ENCODE data around the gene RGS10.
"Not testable (repeated sequence)": the region's sequence is repeated elsewhere in the genome, so short reads cannot be mapped to it uniquely, and the experiment has no call there.

RGS10 gene

DNA sequence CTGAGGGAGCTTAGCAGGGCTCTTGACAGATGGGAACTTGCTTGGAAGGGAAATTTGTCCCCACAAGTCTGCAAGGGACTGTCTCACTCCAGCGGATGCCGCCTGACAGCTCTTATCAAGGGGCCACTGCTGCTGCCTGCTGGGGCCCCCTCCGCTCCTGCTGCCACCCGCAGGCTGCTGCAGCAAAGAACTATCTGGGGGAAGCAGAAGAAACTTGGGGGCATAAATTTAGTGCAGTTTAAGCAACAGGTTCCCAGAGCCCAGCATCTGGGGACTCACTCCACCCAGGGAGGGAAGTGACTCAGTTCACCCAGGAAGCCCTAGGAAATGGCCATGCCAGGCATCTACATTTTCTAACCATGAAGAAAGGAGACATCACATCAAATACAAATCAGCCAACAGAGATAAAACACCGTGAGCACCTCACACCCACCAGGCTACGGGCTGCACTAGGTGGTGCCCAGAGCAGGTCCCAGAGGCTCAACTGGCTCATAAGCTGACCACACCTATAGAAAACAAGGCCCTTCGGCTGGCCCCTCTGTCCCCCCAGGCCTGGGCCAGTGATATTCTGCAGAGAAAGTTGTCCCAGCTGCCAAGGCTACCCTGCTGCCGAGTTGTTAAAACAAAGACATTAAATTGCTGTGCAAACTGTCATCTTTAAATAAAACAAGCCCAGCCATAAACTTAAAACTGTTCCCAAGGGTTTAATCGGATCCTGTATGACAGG is 3.7 kb downstream of the RGS10 start:
- DNase-seq = peak; percentile 21

DNA sequence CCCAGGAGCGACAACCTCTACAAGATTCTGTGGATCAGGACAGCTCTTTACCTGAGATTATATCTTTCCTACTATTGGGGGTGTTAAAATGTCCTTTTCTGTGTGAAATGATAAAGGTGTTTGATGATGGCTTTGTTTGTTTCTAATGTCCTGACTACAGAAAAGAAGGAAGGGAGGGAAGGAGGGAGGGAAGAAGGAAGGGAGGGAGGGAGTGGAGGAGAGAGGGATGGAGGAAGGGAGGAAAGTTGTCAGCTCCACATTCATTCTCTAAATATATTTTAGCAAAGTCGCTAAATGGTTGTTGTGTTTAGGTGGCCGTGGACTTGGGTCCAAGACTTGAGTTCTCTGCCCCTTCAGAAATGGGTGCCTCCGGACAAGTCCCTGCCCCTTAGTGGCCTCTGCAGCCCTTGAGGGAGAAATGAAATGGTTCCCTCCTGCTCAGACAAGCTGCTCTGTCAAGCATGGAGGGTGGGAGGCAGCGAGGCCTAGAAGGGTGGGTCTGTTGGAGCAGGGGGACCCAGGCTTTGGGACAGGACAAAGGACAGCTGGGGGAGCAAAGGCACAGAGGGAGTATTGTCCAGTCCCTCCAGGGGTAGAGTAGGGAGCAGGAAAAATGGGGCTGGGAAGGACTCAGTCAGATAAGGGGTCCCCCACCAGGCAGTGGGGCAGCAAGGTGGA is 4.4 kb downstream of the RGS10 start:
- no peak for DNase-seq

DNA sequence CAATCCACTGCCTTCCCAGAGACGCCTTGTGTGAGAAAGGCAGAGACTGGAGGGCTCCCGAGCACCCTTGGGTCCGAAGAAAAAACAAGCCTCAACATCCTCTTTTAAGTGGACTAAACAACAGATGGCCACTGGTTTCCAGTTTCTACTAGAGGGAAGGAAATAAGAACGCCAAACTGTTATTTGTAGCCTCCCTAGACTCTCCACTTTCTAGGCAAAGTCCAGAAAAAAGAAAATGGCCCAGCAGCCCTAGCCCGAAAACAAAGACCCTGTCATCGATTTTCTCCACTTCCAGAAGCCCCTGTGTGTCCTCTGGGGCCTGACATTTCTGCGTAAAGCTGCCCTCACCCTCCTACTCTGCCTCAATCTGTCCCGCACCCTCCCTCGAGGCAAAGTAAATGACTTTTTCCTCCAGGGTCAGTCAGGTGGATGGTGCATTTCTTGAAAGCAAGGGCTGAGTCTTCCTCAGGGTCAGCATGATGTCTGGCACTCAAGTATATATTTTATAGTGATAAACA is 6.0 kb downstream of the RGS10 start:
- no peak for DNase-seq

DNA sequence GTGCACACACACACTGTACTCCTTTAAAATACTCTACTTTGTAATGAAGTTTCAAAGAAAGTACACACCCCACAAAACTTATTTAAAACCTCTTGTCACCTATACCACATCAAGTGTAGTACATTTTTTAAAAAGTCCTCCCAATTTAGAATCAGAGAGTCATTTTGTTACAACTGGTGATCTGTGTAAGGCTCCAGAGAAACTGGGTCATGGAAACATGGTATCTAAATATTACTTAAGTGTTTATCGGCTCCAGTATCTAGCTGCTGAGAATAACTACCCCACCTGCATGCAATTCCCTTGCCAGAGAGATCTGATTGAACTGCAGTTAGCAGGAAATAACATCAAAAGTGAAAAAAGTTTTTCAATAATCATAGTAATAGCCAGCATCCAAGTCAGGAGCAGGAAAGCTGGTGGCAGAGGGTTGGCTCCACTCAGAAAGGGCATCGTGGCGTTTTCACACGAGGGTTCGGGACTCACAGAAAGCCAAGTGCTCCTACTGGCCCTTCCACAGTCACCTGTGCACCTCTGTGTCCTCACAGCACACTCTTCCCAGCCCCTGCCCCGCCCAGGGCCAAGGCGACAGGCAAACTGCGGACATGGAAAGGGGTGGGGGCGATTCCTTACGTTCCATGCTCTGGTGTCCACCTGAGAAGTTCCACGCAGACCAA is 6.5 kb downstream of the RGS10 start:
- DNase-seq = no peak

DNA sequence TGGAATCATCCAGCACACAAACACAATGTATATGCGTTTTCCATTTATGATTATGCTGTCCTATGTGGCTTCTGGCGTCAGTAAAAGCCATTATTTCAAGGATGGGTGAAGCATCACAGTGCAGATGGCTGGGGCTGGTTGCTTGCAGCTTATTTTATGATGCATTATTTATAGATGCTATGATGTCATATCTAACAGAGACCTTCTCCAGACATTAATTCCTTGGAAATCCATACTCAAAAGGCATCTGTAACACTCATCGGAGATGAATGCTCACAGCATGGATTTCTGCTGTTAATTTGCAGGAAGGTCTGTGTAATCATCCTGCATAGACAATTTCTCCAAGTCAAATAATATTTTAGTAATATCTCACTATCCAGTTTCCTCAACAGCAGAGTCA is 7.2 kb downstream of the RGS10 start:
- DNase-seq = no peak

DNA sequence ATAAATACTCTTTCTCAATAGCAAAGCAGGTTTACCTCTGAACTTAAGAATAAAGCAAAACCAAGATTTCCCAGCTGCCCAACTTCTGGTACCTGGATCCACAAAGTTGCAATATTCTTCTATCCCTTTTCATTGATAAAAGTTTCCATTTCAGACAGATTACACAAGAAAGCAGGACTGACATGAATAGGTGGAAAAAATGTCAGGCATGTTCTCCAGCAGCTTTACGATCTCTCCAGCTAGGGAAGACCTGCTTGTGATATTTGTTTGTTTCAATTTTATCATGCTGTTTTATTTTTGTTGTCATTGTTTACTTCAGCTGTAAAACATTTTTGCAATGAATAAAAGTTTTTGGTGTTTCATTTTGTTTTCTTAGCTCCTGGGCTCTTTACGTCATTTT is 9.0 kb downstream of the RGS10 start:
- DNase-seq = no peak

DNA sequence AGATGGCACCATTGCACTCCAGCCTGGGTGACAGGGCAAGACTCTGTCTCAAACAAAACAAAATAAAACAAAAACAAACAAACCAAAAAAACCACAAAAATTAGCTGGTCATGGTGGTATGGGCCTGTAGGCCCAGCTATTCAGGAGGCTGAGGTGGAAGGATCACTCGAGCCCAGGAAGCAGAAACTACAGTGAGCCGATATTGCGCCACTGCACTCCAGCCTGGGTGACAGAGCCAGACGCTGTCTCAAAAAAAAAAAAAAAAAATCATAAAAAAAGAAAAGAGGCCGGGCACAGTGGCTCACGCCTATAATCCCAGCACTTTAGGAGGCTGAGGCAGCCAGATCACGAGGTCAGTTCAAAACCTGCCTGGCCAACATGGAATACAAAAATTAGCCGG is 9.7 kb downstream of the RGS10 start:
- not testable (repeated sequence) for DNase-seq

DNA sequence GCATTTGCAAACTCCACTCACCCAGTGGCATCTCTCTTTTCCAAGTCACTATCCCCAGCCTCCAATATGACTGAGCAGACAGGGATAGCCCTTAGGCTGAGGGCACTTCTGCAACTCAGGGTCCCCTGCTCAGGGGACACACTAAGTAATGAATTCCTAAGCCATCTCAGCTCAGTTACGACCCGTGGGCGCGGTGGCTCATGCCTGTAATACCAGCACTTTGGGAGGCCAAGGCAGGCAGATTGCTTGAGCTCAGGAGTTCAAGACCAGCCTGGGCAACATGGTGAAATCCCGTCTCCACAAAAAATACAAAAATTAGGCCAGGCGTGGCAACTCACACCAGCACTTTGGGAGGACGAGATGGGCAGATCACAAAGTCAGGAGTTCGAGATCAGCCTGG is 10.3 kb downstream of the RGS10 start:
- not testable (repeated sequence) for DNase-seq

DNA sequence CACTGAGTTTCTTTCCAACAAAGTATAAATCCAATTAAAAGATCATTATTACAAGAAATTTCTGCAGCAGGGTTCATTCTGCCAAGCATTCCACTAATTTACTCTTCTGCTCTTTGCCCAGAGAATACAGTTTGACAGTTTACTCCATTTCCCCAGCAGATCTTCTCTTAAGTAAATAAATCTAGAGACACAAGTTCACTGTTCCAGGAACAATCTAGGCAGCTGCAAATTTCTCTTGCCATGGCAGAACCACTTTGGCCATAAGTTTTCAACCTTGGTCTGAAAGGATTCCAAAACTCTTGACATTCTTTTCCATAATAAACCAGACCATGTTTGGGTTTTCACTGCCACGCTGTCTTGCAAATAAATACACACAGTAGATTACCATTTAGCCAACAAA is 11.5 kb downstream of the RGS10 start:
- DNase-seq = no peak

DNA sequence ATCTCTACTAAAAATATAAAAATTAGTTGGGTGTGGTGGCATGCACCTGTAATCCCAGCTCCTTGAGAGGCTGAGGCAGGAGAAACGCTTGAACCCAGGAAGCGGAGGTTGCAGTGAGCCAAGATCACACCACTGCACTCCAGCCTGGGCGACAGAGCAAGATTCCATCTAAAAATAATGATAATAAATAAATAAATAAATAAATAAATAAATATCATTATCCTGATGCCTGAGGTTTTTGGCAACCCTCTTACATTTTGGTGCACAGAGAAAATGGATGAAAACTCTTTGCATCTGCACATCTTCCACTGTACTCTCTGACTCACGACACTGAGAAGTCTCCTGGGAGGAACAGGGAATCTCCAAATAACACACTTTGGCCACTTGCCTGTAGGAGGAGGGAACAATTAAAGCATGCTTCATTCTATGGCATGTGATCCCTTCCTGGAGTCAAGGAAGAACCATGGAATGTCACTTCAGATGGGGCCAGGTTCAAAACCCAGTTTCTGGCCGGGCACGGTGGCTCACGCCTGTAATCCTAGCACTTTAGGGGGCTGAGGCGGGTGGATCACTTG is 13.8 kb downstream of the RGS10 start:
- DNase-seq = not testable (repeated sequence)

DNA sequence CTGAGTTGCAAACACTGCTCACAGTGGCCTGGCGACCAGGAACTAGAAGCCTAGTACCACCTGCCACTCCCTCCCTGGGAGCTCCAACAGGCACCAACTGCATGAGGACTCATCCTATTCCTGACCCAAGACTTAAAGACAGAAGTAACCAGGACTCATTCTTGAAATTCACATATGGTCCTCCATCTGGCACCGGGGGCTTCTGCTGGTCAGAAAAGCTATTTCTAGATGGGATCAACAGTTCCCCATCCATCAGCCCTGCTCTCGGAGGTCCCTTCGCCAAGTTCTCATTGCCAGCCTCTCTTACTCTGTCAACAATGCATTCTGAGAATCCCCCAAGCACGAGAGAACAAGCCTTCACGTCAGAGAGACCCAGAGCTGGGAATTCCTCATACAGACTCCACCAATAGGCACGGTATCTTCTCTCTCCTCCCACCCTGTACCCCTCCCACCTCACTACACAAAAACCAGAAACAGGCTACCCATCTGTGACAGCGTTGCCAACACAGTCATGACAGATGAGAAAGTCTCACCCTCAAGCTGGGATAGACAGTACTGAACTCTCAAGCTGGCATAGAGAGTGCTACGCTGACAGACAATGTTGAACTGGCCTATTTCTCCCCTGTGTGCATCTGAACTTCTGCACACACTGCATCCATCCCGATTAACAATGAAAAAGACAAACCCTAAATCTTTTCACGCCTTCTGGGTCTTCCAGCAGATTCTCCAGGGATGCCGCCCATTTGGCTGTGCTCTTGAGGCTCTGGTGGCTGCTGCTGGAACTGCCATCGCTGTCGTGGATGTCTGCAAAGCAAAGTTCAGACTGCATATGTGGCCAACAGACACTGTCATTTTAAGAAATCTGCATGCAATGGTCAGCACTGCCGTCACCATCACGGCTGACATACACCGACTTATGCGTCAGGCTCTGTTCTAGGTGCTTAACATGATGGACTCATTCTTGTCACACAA is 15.6 kb downstream of the RGS10 start:
- DNase-seq = no peak

DNA sequence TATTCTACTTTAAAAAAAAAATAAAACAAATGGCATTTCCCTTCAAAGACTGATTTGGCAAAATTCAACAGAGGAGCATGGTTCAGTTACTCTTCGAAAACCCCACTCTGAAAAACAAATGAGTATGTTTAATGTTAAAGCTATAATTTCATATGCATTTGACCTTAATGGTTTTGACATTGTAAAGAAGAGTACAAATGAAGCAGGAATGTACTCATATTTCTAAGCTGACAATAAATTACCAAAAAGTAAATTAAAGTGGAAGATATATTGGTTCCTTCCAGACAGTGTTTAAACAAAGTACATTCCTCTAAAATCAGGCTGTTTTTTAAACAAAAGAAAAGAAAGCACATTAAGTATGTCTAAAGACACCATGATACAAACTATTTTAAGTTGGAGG is 16.4 kb downstream of the RGS10 start:
- no peak for DNase-seq

DNA sequence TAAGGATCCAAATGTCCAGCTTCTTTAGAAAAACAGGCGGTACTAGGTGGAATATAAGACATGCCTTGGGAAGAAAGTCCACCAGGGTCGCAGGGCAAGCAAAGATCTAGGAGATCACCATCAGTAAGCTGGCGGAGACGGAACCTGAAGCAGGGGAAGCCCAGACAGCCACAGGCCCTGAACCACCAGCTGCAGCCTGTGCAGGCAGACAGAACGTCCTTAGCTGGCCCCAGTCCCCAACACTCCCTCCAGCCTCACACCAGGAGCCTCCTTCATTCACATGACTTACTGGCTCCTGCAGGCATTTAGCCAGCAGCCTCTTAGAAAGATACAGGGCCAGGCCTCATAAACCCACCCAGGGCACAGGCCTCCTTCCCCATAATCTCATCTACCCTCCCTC is 17.4 kb downstream of the RGS10 start:
- no peak for DNase-seq

DNA sequence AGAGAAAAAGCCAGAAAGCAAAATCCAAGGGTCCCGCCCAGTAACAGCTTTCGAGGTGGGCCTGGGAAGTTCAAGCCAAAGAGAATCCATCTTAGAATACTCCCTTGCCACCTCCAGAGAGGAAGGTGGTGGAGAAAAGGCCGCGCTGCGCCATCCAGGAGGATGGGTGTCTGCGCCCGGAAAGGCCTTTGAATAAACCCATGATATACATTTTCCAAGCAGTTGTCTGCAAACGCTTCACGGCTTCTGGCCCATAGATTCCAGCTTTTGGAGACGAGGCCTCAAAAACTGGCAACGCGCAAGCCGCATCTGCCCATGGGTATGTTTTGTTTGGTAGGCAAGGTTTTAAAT is 17.8 kb downstream of the RGS10 start:
- DNase-seq = no peak

DNA sequence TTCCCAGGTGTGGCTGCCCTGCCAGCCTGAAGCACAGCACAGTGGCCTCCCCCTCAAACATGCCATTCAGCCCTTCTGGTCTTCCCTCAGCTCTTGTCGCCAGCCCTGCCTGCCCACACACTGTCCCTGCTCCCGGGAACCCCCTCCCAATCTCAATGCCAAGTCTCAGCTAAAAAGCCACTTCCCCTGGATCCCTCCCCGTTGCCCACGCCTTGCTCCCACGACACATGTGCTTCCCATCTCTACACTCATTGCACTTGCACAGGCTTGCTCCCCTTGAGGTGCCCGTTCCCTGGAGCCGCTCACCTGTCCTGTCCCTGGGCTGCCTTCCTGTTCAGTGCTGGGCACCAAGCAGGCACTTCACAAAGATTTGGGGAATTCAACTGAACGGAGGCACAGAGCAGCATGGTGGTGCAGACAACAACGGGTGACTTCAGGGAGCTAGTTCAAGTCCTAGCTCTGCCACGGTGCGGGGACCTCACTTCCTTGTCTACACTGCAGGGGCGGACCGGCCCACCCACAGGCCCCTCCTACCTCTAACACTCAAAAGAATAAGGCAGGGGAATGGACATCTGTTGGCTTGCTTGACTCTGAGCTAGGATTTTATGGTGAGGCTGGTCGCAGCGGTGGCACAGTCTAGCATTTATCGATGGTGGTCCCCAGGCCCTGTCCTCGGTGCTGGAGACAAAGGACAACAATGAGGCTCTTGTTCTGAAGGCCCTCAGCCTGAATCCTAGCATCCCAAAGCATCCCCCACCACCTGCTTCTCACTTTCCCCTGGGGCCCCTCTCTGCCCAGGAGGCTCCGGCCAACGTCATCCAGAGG is 18.4 kb downstream of the RGS10 start:
- no peak for DNase-seq

DNA sequence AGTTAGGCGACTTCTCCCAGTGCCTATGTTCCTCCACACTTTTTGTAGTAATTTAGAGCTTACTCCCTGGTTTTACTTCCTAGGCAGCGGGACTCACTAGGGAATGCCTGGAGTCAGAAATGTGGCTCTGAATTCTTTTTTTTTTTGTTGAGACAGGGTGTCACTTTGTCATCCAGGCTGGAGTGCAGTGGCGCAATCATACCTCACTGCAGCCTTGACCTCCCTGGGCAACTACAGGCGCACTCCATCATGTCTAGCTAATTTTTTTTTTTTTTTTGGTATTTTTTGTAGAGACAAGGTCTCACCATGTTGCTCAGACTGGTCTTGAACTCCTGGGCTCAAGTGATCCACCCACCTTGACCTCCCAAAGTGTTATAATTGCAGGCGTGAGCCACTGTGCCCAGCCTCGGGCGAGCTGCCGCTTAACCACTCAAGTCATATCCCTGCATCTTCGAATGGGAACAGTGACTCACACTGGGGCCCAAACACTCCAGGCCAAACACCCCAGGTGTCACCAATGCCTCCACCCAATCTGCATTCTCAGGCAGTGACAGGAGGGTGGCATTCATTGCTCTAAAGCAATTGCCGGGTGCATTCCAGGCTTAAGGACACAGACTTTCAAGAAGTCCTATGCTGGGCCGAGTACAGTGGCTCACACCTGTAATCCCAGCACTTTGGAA is 19.6 kb downstream of the RGS10 start:
- no peak for DNase-seq

DNA sequence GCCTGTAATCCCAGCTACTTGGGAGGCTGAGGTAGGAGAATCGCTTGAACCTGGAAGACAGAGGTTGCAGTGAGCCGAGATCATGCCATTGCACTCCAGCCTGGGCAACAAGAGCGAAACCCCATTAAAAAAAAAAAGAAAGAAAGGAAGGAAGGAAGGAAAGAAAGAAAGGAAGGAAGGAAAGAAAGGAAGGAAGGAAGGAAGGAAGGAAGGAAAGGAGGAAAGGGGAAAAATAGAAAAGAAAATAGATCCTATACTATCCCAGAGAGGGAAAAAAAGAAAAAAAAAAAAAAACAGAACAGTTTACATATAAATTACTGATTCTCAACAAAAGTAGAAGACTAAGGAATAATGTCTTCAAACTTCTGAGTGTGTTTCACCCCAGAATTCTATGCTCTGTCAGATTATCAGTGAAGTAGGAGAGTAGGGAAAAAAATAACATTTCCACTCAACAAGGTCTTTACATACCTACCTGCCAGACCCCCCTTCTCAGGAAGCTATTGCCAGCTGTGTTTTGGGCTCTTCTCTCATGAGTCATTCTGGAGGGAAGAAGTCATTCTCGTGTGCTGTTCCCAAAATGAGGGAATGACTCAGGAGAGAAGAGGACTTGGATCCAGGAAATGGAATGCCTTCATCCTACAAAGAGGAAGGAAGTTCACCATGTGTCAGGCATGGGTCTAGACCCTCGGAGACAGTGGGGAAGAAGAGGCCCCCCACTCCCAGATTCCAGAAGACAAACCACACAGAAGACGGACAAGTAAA is 20.9 kb downstream of the RGS10 start:
- no peak for DNase-seq

DNA sequence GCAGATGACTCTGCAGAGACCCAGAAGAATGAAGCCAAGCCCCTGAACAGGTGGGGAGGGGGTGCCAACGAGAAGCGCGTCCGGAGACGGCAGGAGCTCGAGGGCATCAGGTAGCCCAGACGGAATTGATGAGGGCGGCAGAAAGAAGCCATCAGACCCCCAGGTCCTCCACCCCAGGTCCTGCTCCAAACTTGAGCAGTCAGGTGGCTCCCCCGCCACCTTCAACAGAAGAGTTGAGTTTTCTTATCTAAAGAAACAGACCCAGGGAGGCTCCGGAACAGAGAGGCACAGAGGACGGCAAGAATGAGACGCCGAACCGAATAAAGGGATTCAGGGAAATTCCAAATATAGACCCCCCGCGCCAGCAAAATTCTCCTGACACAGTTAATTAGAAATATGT is 22.2 kb downstream of the RGS10 start:
- no peak for DNase-seq

DNA sequence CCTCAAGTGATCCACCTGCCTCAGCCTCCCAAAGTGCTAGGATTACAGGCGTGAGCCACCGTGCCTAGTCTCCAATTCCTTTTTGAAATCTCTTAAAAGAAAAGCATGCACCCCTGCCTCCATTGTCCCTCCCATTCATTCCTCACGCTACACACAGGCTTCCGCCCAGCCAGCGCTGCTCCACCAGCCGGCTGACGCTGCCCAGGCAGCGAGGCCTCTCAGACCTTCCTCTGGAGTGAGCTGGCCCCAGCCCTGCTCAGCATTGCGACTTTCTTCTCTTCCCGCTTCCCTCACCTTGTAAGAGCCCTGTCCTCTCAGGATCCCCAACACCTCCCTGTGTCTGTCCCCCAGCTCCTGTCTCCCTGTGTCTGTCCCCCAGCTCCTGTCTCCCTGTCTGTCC is 23.6 kb downstream of the RGS10 start:
- DNase-seq = no peak

DNA sequence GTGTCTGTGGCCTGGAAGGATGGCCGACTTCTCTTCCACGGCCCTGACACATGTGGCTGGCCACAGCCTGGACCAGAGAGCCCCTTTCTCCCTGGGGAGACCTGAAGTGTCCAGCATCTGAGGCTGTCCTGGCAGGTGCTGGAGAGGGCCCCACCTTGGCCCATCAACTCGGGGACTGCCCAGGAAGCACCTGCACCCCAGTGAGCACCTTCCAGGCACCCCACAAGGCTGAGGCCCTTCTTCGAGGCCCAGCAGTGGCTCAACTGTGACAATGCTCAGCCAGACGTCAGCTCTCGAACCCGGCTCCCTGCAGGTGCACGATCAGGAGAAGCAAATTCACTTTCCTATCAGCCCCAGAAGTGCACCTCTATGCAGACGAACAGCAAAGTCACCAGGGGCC is 24.3 kb downstream of the RGS10 start:
- no peak for DNase-seq
